Activated CD8-positive, alpha-beta memory T cell treated with anti-CD3 and anti-CD28 coated beads, Interleukin-2, amount 50 U/mL, for 1 hour (primary cell): ENCODE measurements around the gene EMX2.
"Not testable (repeated sequence)": the region's sequence is repeated elsewhere in the genome, so short reads cannot be mapped to it uniquely, and the experiment has no call there.

Source experiments
- DNase-seq: peaks from one replicate; pipeline ENCODE4 v3.0.0-alpha.2; 2020; ENCODE audit errors: extremely low read depth

The EMX2 gene

GRCh38 chr10:117560942-117561341, 18.4 kb downstream of the EMX2 start:
- DNase-seq = no peak

GRCh38 chr10:117562220-117562619, 19.7 kb downstream of the EMX2 start:
- DNase-seq = no peak

GRCh38 chr10:117562896-117563737, 20.6 kb downstream of the EMX2 start:
- DNase-seq = no peak

- DNase-seq = no peak
Measured at GRCh38 chr10:117563780-117564179, 21.2 kb downstream of the EMX2 start.

GRCh38 chr10:117565068-117565467, 22.5 kb downstream of the EMX2 start:
- no peak for DNase-seq

- DNase-seq = no peak
Measured at GRCh38 chr10:117568334-117568733, 25.8 kb downstream of the EMX2 start.

- no peak for DNase-seq
Measured at GRCh38 chr10:117569610-117570390, 27.3 kb downstream of the EMX2 start.

- no peak for DNase-seq
Measured at GRCh38 chr10:117570880-117571279, 28.3 kb downstream of the EMX2 start.

GRCh38 chr10:117574498-117575146, 32.1 kb downstream of the EMX2 start:
- no peak for DNase-seq

- no peak for DNase-seq
Measured at GRCh38 chr10:117578490-117578889, 35.9 kb downstream of the EMX2 start.

- no peak for DNase-seq
Measured at GRCh38 chr10:117578999-117579590, 36.5 kb downstream of the EMX2 start.

GRCh38 chr10:117581961-117582360, 39.4 kb downstream of the EMX2 start:
- DNase-seq = no peak

- DNase-seq = not testable (repeated sequence)
Measured at GRCh38 chr10:117584831-117585230, 42.3 kb downstream of the EMX2 start.

GRCh38 chr10:117587036-117587435, 44.5 kb downstream of the EMX2 start:
- no peak for DNase-seq

- DNase-seq = no peak
Measured at GRCh38 chr10:117590101-117590875, 47.7 kb downstream of the EMX2 start.

GRCh38 chr10:117591043-117591442, 48.5 kb downstream of the EMX2 start:
- no peak for DNase-seq

GRCh38 chr10:117594722-117595121, 52.2 kb downstream of the EMX2 start:
- no peak for DNase-seq

- DNase-seq = no peak
Measured at GRCh38 chr10:117596706-117597105, 54.2 kb downstream of the EMX2 start.

GRCh38 chr10:117597216-117597615, 54.7 kb downstream of the EMX2 start:
- DNase-seq = no peak
